HT1080 (cell line): ENCODE measurements around the gene TRMT1. TPM values are rescaled to one million over a fixed set of nuclear protein-coding genes. Genes with fewer than 3 reads are reported as not detected.
A peak's percentile ranks its signal among the peaks of the same experiment; 100 is the strongest.
"Not testable (repeated sequence)": the region's sequence is repeated elsewhere in the genome, so short reads cannot be mapped to it uniquely, and the experiment has no call there.

Experiments
- DNase-seq: peaks from one replicate; pipeline ENCODE4 v3.0.0-alpha.2; 2015; ENCODE audit warnings: low read depth
- total RNA-seq: library from RNA; depleted of rRNA; stranded (reverse); fragments of >200 nt; shearing (Covaris generic); gene quantifications from 2 replicates; pipeline ENCODE4 v1.2.3, GENCODE V29; 2014

TRMT1 gene
- total RNA-seq, 1 experiment from 2014 or later = 56.6 TPM

DNA sequence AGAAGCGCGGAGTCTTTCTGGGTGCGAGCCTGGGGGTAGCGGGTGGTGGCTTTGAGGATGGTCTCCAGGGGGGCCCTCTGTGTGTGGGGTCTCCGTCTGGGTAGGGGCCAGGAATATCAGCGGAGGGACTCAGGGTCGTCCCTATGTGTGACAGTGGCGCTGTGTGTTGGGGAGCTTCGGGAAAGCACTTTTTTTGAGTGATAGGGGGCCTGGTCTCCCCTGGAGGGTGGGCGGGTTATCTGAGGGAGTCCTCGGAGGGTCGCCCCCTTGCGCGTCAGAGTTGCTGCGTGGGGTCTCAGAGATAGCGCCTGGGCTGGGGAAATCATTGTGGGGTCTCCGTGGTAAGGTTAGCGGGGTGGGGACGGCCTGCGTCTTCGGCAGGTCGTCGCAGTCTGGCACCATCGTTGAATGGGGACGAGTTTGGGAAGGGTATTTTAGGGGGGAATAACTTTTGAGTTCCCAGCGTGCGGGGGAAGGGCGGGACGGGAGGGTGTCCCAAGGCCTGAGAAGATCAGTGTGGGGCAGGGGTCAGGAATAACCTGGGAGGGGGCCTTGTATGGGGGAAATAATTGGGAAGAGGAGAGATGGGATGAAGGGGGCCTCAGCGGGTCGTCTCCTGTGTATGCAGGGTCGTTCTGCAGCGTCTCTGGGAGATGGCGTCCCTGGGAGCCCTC is 34.5 kb upstream of the TRMT1 start:
- DNase-seq = no peak

DNA sequence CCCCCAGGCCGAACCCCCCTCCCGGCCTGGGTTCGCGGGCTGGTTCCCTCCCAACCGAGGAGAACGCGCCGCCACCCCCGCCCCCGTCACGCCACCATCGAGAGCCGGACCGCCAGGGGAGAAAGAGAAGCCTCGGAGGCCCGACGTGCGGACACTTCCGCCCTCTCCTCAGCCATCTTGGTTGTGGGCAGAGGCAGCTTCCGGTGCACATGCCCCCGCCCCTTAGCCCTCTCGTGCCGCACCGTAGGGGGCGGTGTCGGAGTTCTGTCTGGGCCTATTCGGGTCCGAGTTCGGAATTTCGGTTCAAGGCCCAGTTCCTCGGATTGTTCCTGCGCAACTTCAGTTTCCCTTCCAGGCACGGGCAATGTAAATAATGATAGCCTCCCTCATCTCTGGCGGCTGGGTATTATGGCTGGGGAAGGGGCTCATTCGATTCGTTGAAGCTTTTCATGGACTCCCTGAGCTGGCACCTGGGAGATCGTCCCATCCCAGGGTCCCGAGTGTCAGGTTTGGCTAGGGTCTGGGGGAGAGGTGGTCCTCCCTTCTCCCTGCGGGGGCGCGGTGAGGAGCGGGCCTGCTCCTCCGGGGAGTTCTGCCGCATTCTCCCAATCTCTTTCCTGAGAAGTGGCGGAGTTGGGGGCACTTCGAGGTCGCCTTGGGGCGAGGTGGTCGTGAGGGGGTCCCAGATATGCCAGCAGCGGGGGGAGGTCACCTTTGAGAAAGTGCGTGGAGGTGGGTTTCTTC is 33.8 kb upstream of the TRMT1 start, which contains the start of the genes IER2 and STX10:
Gene IER2 (plus strand): TSS at position 225 of the 744 bp plus-strand sequence. CDS start 2,776 bp downstream, outside the sequence.
Gene STX10 (minus strand): TSS at position 189 of the 744 bp plus-strand sequence. CDS start 202 bp downstream, outside the sequence.
- peak; percentile 94 for DNase-seq

DNA sequence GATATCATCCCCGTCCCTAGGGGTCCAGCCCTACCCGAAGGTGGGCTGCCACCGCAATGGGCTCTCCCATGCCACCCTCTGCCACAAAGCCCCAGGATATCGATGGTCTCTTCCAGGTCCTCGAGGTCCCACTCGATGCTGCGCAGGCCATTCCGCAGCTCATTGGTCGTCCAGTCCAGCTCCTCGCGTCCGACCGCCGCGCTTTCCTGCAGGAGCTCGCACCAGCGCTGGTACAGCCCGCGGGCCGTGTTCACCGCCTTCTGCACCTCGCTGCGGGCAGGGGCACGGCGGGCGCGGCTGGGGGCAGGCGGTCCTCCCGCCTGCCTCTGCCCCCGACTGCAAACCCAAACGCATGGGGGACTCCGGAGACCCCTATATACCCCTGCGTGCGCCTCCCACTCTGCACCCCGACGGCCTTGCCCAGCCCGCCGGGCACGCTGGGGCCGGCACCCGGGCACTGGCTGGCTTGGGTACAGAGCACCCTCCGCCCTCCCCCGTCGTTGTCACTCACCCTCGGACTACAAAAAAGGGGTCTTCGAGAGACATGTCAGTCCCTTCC is 33.2 kb upstream of the TRMT1 start:
- DNase-seq = peak; percentile 49

DNA sequence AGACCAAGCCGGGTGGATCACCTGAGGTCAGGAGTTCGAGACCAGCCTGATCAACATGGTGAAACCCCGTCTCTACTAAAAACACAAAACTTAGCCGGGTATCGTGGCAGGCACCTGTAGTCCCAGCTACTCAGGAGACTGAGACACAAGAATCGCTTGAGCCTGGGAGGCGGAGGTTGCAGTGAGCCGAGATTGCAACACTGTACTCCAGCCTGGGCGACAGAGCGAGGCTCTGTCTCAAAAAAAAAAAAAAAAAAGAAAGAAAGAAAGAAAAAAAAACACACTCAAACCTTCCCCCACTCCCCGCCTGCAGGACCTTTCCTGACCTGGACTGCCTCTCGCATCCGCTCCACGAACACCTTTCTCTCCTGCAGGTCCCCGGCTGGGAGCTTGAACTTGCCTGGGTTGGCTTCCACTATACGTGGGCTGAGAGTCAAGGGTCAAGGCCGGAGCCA is 32.7 kb upstream of the TRMT1 start:
- not testable (repeated sequence) for DNase-seq

DNA sequence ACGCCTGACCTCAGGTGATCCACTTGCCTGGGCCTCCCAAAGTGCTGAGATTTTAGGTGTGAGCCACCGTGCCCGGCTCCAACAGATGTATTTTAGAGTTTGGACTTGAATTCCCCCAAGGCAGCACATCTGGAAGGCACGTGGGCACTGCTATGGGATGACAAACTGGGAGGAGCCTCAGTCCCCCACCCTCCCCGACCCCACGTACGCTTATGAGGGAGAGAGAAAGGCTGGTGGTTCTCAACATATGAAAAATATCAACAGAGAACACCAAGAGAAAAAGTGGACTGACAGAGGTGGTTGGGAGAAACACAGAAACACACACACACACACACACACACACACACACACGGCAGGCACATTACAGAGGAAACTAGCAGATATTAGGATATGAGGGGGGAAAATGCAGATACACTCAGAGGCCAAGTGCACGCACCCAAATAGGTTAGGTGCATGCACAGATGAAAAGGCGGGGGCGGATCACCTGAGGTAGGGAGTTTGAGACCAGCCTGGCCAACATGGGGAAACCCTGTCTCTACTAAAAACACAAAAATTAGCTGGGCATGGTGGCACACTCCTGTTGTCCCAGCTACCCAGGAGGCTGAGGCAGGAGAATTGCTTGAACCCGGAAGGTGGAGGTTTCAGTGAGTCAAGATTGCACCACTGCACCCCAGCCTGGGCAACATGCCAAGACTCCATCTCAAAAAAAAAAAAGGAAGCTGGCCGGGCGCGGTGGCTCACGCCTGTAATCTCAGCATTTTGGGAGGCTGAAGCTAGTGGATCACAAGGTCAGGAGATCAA is 30.4 kb upstream of the TRMT1 start:
- no peak for DNase-seq

DNA sequence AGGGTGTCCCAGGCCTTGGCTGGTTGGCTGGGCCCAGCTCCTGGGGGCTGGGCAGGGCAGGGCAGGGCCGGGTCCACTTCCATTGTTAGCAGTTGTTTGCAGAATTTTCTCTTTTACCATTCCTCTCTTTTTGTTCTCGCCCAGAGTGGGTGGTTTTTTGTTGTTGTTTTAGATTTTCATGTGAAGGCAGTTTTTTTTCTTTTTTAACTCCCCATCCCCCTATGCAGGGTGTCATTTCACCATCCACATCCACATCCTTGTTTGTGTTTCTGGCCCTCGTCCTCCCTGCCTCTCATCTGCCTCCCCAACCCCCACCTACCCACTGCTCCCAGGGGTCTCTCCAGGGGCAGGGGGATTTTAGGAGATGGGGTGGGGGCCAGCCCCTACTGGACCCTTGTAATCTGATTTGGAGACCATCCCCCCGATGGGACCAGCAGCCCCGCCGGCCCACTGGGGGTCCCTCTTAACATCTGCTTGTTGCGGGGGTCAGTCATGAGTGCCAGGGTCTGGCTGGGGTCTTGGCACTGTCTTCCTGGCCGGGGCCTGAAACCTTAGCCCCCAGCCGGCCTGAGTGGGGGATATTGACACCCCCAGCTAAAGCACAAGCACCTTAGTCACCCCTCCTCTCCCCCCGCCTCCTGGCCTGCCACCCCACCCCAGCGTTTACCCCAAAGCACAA is 23.2 kb upstream of the TRMT1 start:
- DNase-seq = no peak

DNA sequence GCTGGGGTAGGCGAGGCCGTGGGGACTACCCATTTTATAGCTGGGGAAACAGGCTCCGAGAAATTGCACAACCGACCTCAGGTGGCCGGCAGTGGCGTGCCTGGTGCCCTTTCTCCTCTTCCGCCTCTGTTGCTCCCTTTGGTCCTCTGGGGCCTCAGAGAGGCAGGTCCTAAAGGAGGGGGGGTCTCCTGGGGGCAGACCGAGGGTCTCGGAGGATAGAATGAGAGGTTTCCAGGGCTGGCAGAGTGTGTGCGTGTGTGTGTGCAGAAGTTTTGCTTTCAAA is 22.3 kb upstream of the TRMT1 start:
- DNase-seq = no peak

DNA sequence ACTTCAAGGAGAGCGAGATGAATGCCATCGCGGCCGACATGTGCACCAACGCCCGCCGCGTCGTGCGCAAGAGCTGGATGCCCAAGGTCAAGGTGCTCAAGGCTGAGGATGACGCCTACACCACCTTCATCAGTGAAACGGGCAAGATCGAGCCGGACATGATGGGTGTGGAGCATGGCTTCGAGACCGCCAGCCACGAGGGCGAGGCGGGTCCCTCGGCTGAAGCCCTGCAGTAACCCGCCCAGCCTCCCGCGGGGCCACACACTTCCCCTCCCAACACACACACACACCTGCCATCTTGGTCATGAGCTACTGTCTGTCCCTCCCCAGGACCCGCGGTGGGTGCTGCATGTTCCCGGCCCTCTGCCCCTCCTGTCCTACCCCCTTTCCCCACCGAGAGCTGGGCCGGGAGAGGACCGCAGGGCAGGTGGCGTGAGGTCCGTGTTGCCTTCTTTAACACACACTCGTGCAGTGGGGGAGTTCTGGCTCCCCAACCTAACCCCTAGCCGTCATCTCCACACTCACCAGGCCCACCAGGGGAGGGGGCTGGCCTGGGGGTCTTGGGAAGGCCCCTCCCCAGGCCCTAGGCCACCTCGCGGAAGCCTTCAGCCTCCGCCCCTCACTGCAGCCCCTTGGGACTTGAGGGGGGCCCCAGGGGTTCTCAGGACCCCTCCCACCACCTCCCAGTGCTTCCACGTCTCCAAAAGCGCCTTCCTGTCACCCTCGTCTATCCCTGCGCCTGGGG is 21.8 kb upstream of the TRMT1 start:
- no peak for DNase-seq

DNA sequence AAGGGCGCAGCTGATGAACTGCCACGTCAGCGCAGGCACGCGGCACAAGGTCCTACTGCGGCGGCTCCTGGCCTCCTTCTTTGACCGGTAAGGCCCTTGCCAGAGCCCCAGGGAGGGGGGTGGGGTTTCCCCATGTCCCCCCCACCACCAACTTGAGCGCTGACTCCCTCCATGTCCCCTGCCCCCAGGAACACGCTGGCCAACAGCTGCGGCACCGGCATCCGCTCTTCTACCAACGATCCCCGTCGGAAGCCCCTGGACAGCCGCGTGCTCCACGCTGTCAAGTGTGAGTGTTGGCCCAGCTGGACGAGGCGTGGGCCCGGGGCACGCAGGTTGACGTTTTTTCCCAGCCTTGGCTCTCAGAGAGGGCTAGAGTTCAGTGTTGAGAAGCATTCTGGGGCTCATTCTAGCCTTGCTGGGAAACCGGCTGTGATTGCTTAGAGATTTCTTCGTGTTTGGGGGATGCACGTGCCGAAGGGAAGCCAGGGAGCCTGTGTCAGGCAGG is 20.8 kb upstream of the TRMT1 start:
- no peak for DNase-seq

DNA sequence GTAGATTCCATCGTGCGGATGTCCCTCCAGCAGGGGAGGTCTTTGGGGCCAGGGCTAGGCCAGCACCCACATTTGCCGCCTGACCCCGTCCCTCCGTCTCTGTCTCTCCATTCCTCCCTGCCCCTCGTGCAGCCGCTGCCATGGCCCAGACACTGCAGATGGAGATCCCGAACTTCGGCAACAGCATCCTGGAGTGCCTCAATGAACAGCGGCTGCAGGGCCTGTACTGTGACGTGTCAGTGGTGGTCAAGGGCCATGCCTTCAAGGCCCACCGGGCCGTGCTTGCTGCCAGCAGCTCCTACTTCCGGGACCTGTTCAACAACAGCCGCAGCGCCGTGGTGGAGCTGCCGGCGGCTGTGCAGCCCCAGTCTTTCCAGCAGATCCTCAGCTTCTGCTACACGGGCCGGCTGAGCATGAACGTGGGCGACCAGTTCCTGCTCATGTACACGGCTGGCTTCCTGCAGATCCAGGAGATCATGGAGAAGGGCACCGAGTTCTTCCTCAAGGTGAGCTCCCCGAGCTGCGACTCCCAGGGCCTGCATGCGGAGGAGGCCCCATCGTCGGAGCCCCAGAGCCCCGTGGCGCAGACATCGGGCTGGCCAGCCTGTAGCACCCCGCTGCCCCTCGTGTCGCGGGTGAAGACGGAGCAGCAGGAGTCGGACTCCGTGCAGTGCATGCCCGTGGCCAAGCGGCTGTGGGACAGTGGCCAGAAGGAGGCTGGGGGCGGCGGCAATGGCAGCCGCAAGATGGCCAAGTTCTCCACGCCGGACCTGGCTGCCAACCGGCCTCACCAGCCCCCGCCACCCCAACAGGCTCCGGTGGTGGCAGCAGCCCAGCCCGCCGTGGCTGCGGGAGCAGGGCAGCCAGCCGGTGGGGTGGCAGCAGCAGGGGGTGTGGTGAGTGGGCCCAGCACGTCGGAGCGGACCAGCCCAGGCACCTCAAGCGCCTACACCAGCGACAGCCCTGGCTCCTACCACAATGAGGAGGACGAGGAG is 18.8 kb upstream of the TRMT1 start:
- no peak for DNase-seq

DNA sequence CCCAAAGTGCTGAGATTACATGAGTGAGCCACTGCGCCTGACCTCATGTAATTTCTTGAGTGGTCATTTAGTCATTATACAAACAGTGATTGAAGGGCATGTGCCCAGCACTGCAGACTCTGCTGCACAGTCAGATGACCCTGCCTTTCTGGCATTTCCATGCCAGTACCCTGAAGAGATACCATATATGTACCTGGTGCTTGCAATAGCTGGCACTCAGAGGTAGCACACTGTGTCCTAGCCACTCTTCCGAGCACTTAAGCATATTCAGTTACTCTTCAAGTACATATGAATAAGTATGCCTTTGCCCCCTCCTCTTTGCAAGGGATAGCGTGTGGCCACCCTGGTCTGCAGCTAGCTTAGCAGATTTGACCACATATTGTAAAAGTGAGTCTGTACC is 18.1 kb upstream of the TRMT1 start:
- DNase-seq = no peak

DNA sequence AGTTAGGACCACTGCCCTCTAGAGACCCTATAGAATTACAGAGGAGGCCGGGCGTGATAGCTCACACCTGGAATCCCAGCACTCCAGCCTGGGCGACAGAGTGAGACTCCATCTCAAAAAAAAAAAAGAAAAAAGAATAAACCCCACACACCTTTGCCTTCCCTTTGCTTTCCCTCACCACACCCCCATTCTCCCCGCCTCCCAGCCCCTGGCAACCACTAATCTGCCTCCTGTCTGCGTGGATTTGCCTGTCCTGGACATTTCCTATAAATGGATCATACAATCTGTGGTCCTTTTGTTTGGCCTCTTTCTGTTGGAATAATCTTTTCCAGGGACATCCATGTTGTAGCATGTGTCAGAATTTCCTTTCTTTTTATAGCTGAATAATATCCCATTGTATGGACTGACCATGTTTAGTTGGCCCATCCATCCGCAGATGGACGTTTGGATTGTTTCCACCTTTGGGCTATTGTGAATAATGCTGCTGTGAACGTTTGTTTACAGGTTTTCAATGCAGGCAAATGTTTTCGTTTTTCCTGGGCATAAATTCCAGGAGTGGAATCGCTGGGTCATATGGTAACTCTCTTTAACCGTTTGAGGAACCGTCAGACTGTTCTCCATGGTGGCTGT is 16.8 kb upstream of the TRMT1 start:
- no peak for DNase-seq

DNA sequence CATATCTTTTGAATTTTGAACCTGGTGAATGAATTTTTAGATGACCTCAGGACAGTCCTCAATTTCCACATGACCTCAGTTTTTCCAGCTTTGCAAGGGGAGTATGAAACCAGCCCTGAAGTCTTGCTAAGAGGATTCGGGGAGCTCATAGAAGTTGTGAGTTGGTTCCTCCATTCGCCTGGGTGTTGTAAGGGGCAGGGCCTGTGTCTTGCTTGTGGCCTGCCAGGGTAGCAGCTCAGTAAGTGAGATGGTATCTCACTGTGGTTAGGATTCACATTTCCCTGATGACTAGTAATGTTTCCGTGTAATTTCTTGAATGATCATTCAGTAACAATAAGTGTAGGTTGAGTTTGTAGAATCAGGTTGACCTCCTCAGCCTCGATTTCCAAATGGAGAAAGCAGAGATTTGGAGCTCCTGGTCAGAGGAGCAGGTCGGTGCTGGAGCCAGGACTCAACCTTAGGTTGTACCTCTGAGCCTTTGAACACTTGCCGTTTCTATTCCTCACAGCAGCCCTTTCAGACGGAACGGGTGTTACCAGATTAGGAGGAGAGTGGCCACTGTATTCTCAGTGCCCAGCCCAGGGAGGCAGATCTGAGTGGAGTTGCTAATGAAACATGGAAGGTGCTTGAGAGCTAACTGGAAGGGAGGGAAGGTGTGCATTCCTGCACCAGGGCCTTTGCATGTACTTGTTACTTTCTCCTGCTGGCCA is 16.1 kb upstream of the TRMT1 start:
- DNase-seq = peak; percentile 56

DNA sequence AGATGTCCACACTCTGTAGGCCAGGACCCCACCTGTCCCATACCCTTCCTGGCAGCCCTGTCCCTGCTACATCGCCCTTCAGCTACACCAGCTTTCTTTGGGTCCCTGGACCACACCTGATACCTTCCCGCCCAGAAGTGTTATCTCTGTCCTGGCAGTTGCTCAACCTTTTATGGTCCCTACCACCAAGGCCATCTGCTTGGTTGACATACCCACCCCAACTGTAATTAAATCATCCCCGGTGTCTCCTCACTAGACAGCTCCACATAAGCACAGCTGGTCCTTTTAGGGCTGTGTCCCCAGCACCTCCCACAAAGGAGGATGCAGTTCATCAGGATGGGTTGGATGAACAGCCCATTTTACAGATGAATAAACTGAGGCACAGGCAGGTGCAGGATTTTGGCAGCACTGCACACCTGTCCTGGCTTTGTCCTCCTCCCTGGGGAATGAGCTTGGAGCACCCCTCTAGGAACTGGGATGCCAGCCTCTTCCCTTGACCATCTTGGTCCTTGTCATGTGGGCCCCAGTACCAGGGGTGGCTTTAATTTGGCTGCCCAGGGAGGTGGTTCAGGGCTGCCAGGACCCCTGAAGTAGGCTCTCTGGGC is 14.4 kb upstream of the TRMT1 start:
- DNase-seq = no peak

DNA sequence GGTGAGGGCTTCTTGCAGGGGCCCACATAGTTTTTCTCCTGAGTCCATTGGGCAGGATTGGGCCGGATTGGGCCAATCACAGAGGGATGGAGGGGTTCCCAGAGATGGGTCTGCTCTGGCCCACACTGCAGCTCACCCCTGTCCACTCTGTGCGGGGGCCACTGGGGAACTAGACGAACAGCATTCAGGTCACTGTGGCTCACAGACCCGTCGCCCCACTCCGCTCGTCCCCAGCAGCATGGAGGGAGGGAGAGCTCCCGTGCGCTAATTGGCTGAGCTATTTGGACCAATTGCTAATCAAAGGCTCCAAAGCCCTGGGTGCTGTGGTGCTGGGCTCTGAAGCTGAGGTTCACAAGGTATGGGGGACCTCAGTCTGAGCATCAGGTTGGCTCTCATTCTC is 12.8 kb upstream of the TRMT1 start:
- DNase-seq = no peak

DNA sequence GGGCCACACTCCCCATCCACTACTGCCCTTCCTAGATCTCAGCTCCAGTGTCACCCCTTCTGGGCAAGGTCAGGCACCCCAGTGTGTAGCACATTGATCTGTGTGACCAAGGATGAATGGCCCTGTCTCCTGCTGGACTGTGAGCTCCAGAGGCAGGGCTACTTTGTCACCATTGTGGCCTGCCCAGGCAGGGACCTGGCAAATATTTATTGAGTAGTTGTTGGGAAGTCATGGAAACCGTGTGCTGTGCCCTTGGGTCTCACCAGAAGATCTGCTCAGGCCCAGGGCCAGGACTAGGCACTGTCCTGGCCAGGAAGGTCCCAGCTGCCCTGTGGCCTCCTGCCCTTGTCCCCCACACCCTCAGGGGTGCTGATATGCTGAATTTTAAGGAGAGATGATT is 12.0 kb upstream of the TRMT1 start:
- DNase-seq = no peak

DNA sequence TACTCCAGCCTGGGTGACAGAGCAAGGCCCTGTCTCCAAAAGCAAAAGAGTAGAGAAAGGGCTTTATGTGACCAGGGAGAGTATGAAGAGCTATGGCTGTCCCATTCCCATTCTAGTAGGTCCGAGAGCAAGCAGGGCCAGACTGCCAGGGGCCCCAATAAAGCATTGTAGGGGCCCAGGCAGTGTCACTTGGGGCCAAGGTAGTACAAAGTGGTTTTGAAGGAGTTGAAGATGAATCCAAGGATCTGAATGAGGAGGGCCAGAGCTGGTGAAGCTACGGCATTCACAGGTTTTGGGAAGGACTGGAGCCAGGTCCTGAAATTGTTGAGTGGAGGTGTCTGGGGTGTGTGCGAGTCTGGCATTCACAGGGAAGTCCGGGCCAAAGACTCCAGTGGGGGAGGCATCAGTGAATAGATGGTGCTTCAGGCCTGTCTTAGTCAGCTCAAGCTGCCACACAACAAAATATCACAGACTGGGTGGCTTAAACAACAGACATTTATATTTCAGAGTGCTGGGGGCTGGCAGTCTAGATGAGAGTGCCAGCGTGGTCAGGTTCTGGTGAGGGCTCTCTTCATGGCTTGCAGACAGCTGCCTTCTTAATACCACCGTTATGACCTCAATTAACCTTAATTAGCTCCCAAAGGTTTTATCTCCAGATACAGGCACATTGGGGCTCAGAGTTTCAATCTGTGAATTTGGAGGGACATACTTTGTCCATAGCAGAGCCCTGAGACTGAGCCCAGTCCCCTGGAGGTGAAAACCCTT is 11.5 kb upstream of the TRMT1 start:
- DNase-seq = no peak
